ENCODE results near the gene LHFPL6.

LHFPL6 gene

DNA sequence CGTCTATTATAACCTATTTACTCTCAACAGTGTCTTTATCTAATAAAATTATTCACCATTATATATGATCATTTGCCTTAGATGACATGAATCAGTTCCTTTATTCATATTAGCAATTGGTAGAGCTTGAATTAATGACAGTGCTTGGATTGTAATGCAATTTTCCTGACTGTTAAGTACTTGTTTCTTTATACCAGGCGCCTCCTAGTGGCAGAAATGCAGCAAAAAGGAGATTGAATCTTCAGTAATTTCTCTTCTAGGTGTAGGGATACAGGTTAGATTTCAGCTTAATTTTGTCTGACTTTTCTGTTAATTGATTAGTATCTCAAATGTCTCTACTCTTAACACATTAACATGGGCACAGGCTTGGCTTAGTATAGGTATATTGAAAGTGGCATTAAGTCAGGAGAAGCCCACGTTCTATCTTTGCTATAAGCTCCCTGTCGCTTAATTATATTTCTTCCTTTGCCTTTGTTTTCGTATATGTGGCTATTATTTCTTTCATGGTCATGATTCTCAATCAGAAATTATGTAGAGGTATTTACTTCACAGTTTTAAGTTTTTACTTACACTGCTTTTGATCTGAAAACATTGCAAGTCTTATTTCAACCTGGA is 9.1 kb upstream of the LHFPL6 start:
- Histone ChIP-seq H3K4me1 (ENCODE audit: control insufficient read depth in 2 of 2, insufficient read depth in 2 of 2, low read length in 2 of 2) (no peaks in the 10 kb centered on the region), H3K9me3 (ENCODE audit: control insufficient read depth in 2 of 2, low read length in 2 of 2) (no peaks in the 10 kb centered on the region), H3K9ac (ENCODE audit: low read depth in 1 of 2, low read length in 2 of 2) (no peak overlapping the region), H3K27ac (ENCODE audit: low read depth in 2 of 2, low read length in 2 of 2) (no peak overlapping the region), H3K27me3 (ENCODE audit: control insufficient read depth in 2 of 2, insufficient read depth in 2 of 2, low read length in 2 of 2) (peaks cover 0 to 3% of the 10 kb centered on the region in 2 donors), H3K36me3 (ENCODE audit: control insufficient read depth in 2 of 2, insufficient read depth in 2 of 2, low read length in 2 of 2) (no peaks in the 10 kb centered on the region), H3K4me3 (ENCODE audit: low read length in 2 of 2) (no peak overlapping the region)

GRCh38 chr13:39607876-39608275 is 4.9 kb upstream of the LHFPL6 start:
- Histone ChIP-seq H3K27ac (ENCODE audit: low read depth in 2 of 2, low read length in 2 of 2) (no peak overlapping the region), H3K4me1 (ENCODE audit: control insufficient read depth in 2 of 2, insufficient read depth in 2 of 2, low read length in 2 of 2) (no peaks in the 10 kb centered on the region), H3K9ac (ENCODE audit: low read depth in 1 of 2, low read length in 2 of 2) (no peak overlapping the region), H3K36me3 (ENCODE audit: control insufficient read depth in 2 of 2, insufficient read depth in 2 of 2, low read length in 2 of 2) (no peaks in the 10 kb centered on the region), H3K9me3 (ENCODE audit: control insufficient read depth in 2 of 2, low read length in 2 of 2) (no peaks in the 10 kb centered on the region), H3K4me3 (ENCODE audit: low read length in 2 of 2) (no peak overlapping the region), H3K27me3 (ENCODE audit: control insufficient read depth in 2 of 2, insufficient read depth in 2 of 2, low read length in 2 of 2) (peaks cover 0 to 3% of the 10 kb centered on the region in 2 donors)

GRCh38 chr13:39605677-39606320 is 2.8 kb upstream of the LHFPL6 start:
- no peaks in the 10 kb centered on the region for H3K36me3 ChIP-seq (ENCODE audit: control insufficient read depth in 2 of 2, insufficient read depth in 2 of 2, low read length in 2 of 2)
- no peaks in the 10 kb centered on the region for H3K9me3 ChIP-seq (ENCODE audit: control insufficient read depth in 2 of 2, low read length in 2 of 2)
- no peak overlapping the region for H3K9ac ChIP-seq (ENCODE audit: low read depth in 1 of 2, low read length in 2 of 2)
- H3K27me3 ChIP-seq (ENCODE audit: control insufficient read depth in 2 of 2, insufficient read depth in 2 of 2, low read length in 2 of 2) = peaks cover 4 to 8% of the 10 kb centered on the region in 2 donors
- peaks cover 5 to 7% of the 10 kb centered on the region in 2 donors for H3K4me1 ChIP-seq (ENCODE audit: control insufficient read depth in 2 of 2, insufficient read depth in 2 of 2, low read length in 2 of 2)
- H3K27ac ChIP-seq (ENCODE audit: low read depth in 2 of 2, low read length in 2 of 2) = no peak overlapping the region
- H3K4me3 ChIP-seq (ENCODE audit: low read length in 2 of 2) = no peak overlapping the region

DNA sequence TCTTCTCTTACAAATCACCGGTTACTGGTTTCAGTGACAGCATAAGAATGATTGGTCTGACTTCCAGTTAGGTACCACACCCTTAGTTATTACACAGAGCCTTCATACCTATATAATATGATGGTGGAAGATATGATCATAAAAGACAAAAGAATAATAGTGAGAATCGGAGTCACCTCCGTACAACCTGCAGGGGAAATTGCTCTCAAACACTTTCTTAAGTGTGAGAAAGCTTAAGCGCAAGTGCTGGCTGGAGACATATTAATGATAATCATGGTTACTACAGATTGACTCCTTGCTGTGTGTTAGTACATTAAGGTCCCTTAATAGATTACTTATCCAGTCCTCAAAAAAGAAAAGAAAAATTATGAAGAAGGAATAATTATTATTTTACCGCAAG is 1.8 kb upstream of the LHFPL6 start:
- H3K9me3 ChIP-seq (ENCODE audit: control insufficient read depth in 2 of 2, low read length in 2 of 2) = no peaks in the 10 kb centered on the region
- peaks cover 4 to 8% of the 10 kb centered on the region in 2 donors for H3K27me3 ChIP-seq (ENCODE audit: control insufficient read depth in 2 of 2, insufficient read depth in 2 of 2, low read length in 2 of 2)
- H3K36me3 ChIP-seq (ENCODE audit: control insufficient read depth in 2 of 2, insufficient read depth in 2 of 2, low read length in 2 of 2) = no peaks in the 10 kb centered on the region
- no peak overlapping the region for H3K27ac ChIP-seq (ENCODE audit: low read depth in 2 of 2, low read length in 2 of 2)
- H3K4me1 ChIP-seq (ENCODE audit: control insufficient read depth in 2 of 2, insufficient read depth in 2 of 2, low read length in 2 of 2) = peaks cover 5 to 7% of the 10 kb centered on the region in 2 donors
- H3K9ac ChIP-seq (ENCODE audit: low read depth in 1 of 2, low read length in 2 of 2) = no peak overlapping the region
- H3K4me3 ChIP-seq (ENCODE audit: low read length in 2 of 2) = no peak overlapping the region

GRCh38 chr13:39603424-39603947 is 493 bp upstream of the LHFPL6 start:
- peak overlapping the region; percentile 55 to 62 for H3K27ac ChIP-seq (ENCODE audit: low read depth in 2 of 2, low read length in 2 of 2)
- peaks cover 5 to 7% of the 10 kb centered on the region in 2 donors for H3K4me1 ChIP-seq (ENCODE audit: control insufficient read depth in 2 of 2, insufficient read depth in 2 of 2, low read length in 2 of 2)
- H3K9me3 ChIP-seq (ENCODE audit: control insufficient read depth in 2 of 2, low read length in 2 of 2) = no peaks in the 10 kb centered on the region
- peak overlapping the region; percentile 20 to 66 for H3K9ac ChIP-seq (ENCODE audit: low read depth in 1 of 2, low read length in 2 of 2)
- H3K36me3 ChIP-seq (ENCODE audit: control insufficient read depth in 2 of 2, insufficient read depth in 2 of 2, low read length in 2 of 2) = no peaks in the 10 kb centered on the region
- peaks cover 4 to 8% of the 10 kb centered on the region in 2 donors for H3K27me3 ChIP-seq (ENCODE audit: control insufficient read depth in 2 of 2, insufficient read depth in 2 of 2, low read length in 2 of 2)
- peak overlapping the region; percentile 72 to 74 for H3K4me3 ChIP-seq (ENCODE audit: low read length in 2 of 2)

DNA sequence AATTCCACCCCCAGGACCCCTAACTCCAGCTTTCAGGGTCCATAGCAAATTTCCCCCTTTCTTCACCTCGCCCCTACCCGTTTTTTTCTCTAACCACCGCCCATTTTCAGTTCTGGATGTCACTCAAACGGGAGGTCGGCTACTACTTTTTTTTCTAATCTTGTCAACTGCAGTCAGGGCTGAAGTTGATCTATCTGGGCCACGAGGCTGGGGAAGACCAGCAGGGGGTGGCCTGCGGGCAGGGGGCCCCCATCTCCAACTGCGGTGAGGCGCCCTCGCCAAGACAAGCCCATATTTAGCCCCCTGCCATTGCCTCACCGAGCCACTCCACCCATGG is 748 bp downstream of the LHFPL6 start:
- no peaks in the 10 kb centered on the region for H3K36me3 ChIP-seq (ENCODE audit: control insufficient read depth in 2 of 2, insufficient read depth in 2 of 2, low read length in 2 of 2)
- H3K27ac ChIP-seq (ENCODE audit: low read depth in 2 of 2, low read length in 2 of 2) = peak overlapping the region; percentile 6 to 64
- no peaks in the 10 kb centered on the region for H3K9me3 ChIP-seq (ENCODE audit: control insufficient read depth in 2 of 2, low read length in 2 of 2)
- peaks cover 5 to 7% of the 10 kb centered on the region in 2 donors for H3K4me1 ChIP-seq (ENCODE audit: control insufficient read depth in 2 of 2, insufficient read depth in 2 of 2, low read length in 2 of 2)
- peak overlapping the region; percentile 52 to 80 for H3K9ac ChIP-seq (ENCODE audit: low read depth in 1 of 2, low read length in 2 of 2)
- peaks cover 4 to 5% of the 10 kb centered on the region in 2 donors for H3K27me3 ChIP-seq (ENCODE audit: control insufficient read depth in 2 of 2, insufficient read depth in 2 of 2, low read length in 2 of 2)
- peak overlapping the region; percentile 72 to 74 for H3K4me3 ChIP-seq (ENCODE audit: low read length in 2 of 2)

GRCh38 chr13:39601636-39602035 is 1.4 kb downstream of the LHFPL6 start:
- Histone ChIP-seq H3K9me3 (ENCODE audit: control insufficient read depth in 2 of 2, low read length in 2 of 2) (no peaks in the 10 kb centered on the region), H3K4me1 (ENCODE audit: control insufficient read depth in 2 of 2, insufficient read depth in 2 of 2, low read length in 2 of 2) (peaks cover 5 to 7% of the 10 kb centered on the region in 2 donors), H3K27me3 (ENCODE audit: control insufficient read depth in 2 of 2, insufficient read depth in 2 of 2, low read length in 2 of 2) (peaks cover 4 to 5% of the 10 kb centered on the region in 2 donors), H3K27ac (ENCODE audit: low read depth in 2 of 2, low read length in 2 of 2) (no peak overlapping the region), H3K4me3 (ENCODE audit: low read length in 2 of 2) (peak overlapping the region in 1 of 2 donors; percentile 74), H3K36me3 (ENCODE audit: control insufficient read depth in 2 of 2, insufficient read depth in 2 of 2, low read length in 2 of 2) (no peaks in the 10 kb centered on the region), H3K9ac (ENCODE audit: low read depth in 1 of 2, low read length in 2 of 2) (no peak overlapping the region)

- Histone ChIP-seq H3K9ac (ENCODE audit: low read depth in 1 of 2, low read length in 2 of 2) (no peak overlapping the region), H3K4me1 (ENCODE audit: control insufficient read depth in 2 of 2, insufficient read depth in 2 of 2, low read length in 2 of 2) (peaks cover 5 to 7% of the 10 kb centered on the region in 2 donors), H3K4me3 (ENCODE audit: low read length in 2 of 2) (peak overlapping the region in 1 of 2 donors; percentile 37), H3K27me3 (ENCODE audit: control insufficient read depth in 2 of 2, insufficient read depth in 2 of 2, low read length in 2 of 2) (peaks cover 4 to 5% of the 10 kb centered on the region in 2 donors), H3K36me3 (ENCODE audit: control insufficient read depth in 2 of 2, insufficient read depth in 2 of 2, low read length in 2 of 2) (no peaks in the 10 kb centered on the region), H3K27ac (ENCODE audit: low read depth in 2 of 2, low read length in 2 of 2) (no peak overlapping the region), H3K9me3 (ENCODE audit: control insufficient read depth in 2 of 2, low read length in 2 of 2) (no peaks in the 10 kb centered on the region)
These were observed 2.2 kb downstream of the LHFPL6 start for GRCh38 chr13:39600766-39601165.

GRCh38 chr13:39599842-39600241 is 3.2 kb downstream of the LHFPL6 start:
- Histone ChIP-seq H3K4me1 (ENCODE audit: control insufficient read depth in 2 of 2, insufficient read depth in 2 of 2, low read length in 2 of 2) (peaks cover 5 to 7% of the 10 kb centered on the region in 2 donors), H3K4me3 (ENCODE audit: low read length in 2 of 2) (peak overlapping the region in 1 of 2 donors; percentile 34), H3K27ac (ENCODE audit: low read depth in 2 of 2, low read length in 2 of 2) (no peak overlapping the region)

DNA sequence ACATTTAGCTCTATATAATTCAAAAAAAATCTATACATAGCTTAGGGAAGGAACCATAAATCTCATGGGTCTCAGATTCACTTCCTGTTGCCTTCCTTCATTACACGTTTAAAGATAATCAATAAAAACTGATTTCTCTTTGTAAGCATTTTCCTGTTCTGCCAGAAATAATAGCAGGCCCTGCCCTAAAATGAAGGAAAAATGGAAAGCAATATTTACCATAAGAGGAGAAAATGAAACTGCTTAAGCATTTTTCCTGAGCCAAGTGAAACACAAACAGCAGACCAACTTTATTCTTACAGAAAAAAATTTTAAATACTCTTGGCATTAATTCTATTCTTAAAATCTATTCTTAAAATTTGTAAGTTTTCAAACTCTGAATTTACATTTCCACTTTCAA is 4.0 kb downstream of the LHFPL6 start:
- H3K4me3 ChIP-seq (ENCODE audit: low read length in 2 of 2) = no peak overlapping the region
- no peaks in the 10 kb centered on the region for H3K36me3 ChIP-seq (ENCODE audit: control insufficient read depth in 2 of 2, insufficient read depth in 2 of 2, low read length in 2 of 2)
- H3K9ac ChIP-seq (ENCODE audit: low read depth in 1 of 2, low read length in 2 of 2) = no peak overlapping the region
- H3K9me3 ChIP-seq (ENCODE audit: control insufficient read depth in 2 of 2, low read length in 2 of 2) = no peaks in the 10 kb centered on the region
- H3K4me1 ChIP-seq (ENCODE audit: control insufficient read depth in 2 of 2, insufficient read depth in 2 of 2, low read length in 2 of 2) = peaks cover 5 to 7% of the 10 kb centered on the region in 2 donors
- no peak overlapping the region for H3K27ac ChIP-seq (ENCODE audit: low read depth in 2 of 2, low read length in 2 of 2)
- peaks cover 4 to 5% of the 10 kb centered on the region in 2 donors for H3K27me3 ChIP-seq (ENCODE audit: control insufficient read depth in 2 of 2, insufficient read depth in 2 of 2, low read length in 2 of 2)

More at GRCh38 chr13:39599842-39600241, 3.2 kb downstream of the LHFPL6 start:
- no peak overlapping the region for H3K9ac ChIP-seq (ENCODE audit: low read depth in 1 of 2, low read length in 2 of 2)
- no peaks in the 10 kb centered on the region for H3K9me3 ChIP-seq (ENCODE audit: control insufficient read depth in 2 of 2, low read length in 2 of 2)
- no peaks in the 10 kb centered on the region for H3K36me3 ChIP-seq (ENCODE audit: control insufficient read depth in 2 of 2, insufficient read depth in 2 of 2, low read length in 2 of 2)
- peaks cover 4 to 5% of the 10 kb centered on the region in 2 donors for H3K27me3 ChIP-seq (ENCODE audit: control insufficient read depth in 2 of 2, insufficient read depth in 2 of 2, low read length in 2 of 2)
